Fibroblast of skin of left biceps (primary cell): ENCODE results near the gene TMC5.
"Not testable (repeated sequence)": the region's sequence is repeated elsewhere in the genome, so short reads cannot be mapped to it uniquely, and the experiment has no call there.

Experiments used
- DNase-seq, 2 experiments: peaks; one replicate each; pipeline ENCODE4 v3.0.0-alpha.2; 2013; ENCODE audit warnings: low read depth in 2 of 2

The TMC5 gene

DNA sequence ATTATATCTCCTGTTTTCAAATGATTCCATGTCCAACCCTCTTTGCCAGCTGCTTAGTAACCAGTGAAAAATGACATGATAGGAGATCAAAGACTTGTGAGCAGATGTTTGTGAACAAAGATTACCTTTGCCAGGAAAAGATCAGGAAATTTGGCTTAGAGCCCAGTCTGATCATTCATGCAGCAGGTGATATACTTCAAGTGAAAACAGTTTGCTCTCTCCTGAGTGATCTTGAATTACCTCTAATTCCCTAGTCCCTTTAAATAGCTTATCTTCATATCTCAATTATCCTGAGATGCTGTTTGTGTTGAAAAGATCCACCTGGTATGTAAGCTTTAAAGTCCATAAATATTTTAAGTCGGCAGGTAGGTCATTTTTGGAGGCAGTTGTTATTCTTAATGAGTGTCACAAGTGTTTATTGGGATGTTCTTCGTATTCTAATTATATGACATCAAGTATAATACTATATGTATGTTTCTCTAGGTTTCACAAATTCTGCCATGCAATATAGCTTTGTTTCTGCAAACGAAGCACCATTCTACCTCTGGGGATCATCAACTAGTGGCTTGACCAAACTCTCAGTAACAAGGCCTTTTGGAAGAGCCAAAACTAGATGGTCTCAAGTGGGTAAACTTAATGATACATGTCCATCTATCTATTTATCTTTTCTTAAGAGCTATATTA lies 124.6 kb downstream of the TMC5 start:
- DNase-seq = no peak

DNA sequence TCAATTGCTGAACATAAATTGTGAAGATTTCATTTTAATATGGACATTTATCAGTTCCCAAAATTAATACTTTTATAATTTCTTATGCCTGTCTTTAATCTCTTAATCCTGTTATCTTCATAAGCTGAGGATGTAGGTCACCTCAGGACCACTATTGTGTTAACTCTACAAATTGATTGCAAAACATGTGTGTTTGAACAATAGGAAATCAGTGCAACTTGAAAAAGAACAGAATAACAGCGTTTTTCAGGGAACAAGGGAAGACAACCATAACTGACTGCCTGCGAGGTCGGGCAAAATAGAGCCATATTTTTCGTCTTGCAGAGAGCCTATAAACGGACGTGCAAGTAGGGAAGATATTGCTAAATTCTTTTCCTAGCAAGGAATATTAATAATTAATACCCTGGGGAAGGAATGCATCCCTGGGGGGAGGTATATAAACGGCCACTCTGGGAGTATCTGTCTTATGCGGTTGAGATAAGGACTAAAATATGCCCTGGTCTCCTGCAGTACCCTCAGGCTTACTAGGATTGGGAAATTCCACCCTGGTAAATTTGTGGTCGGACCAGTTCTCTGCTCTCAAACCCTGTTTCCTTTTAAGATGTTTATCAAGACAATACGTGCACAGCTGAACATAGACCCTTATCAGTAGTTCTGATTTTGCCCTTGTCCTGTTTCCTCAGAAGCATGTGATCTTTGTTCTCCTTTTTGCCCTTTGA lies 125.8 kb downstream of the TMC5 start:
- not testable (repeated sequence) for DNase-seq

DNA sequence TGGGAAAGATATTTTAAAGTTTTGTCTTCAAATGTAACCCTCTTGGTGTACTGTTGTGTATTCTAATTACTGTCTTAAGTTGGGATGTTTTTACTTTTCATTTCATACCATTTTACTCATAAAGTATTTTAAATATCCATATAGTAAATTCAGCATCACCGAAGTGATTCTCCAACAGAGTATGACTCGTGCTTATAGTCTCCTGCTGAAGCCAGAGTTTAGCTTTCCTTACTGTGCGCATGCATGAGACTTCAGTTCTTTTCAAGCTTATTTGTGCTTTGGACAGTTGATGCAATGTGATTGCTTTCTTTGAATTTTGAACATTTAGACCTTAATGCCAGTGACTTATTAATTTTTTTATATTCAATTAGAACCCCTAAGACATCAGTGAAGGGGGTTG lies 130.5 kb downstream of the TMC5 start:
- no peak for DNase-seq
